ENCODE measurements around the gene SCFD2. TPM values are rescaled to one million over a fixed set of nuclear protein-coding genes. Genes with fewer than 3 reads are reported as not detected.
"Not testable (repeated sequence)": the region's sequence is repeated elsewhere in the genome, so short reads cannot be mapped to it uniquely, and the experiment has no call there.

Gene SCFD2
- total RNA-seq, 1 experiment from 2014 or later, result 25.3 TPM

DNA sequence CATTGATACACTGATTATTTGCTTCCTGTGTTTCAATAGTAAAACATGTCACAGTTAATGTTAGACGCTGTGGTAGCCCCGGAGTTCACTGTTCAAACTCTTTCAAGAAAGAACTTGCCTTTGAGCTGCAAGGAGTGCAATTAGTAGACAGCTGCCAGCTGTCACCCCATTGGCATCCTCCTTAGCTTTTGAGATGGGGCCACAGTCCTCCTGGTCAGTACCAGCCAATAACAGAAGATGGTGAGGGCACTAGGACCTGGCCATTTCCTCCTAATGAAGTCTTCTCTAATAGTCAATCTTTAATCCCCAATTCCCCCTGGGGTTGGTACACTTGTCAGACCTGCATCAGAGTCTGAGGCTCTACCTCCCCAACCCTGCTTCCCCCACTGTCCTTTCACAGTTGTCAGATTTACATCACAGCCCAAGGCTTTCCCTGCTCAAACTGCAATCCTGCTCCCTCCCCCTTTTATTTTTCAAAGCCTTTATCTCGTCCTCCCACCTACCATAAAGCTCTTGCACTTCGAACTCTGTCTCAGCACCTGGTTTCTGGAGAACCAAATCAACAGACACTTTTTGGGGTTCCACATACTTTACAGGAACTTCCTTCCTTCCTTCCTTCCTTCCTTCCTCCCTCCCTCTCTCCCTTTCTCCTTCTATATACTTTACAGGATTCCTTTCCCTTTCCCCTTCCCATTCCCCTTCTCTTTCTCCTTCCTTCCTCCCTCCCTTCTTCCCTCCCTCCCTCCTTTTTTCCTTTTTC lies 321.8 kb downstream of the SCFD2 start:
- Histone ChIP-seq H3K36me3 (no peaks in the 10 kb centered on the region), H3K4me3 (no peak overlapping the region), H3K4me1 (peaks cover 16% of the 10 kb centered on the region), H3K27me3 (no peaks in the 10 kb centered on the region), H3K9me3 (replicated peaks) (no peaks in the 10 kb centered on the region), H3K27ac (no peak overlapping the region)
- DNase-seq, result peak; percentile 38 to 69

DNA sequence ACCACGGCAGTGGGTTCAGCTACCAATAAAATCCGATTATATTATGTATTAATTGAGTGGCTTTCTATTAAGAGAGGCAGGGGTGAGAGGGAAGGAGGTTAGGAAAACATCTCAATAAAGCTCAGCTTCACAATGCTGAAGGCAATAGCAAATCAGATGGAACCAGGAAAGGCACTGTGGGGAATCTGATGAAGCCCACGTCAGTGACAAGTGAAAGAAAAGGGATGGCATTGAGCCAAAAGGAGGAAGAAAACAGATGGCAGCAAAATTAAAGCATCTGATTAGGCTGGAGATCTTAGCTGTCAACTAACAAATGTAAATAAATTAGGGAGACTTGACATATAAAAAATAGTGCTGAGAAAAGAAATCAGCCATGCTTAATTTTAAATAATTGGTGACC lies 322.8 kb downstream of the SCFD2 start:
- Histone ChIP-seq H3K4me1 (peaks cover 16% of the 10 kb centered on the region), H3K27me3 (no peaks in the 10 kb centered on the region), H3K4me3 (no peak overlapping the region), H3K36me3 (no peaks in the 10 kb centered on the region), H3K9me3 (replicated peaks) (no peaks in the 10 kb centered on the region), H3K27ac (no peak overlapping the region)
- DNase-seq, result peak in 1 of 2 experiments; percentile 55

DNA sequence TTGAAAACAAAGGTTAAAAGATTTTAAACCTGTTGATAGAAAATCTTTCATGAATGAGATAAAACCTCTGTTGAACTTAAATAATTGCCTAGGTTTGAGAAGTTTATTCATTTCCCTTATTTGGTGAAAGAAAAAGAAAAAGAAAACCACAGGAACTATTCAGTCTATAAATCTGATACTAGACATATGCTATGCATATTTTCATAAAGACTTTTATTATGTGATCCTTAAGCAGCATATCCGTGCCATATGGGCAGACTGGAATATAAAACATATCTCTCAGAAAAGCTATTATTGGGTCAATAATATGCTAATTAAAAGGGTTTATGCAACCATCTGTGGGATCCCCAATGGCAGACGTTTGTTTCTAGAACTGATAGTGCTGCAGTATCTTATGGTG lies 325.0 kb downstream of the SCFD2 start:
- Histone ChIP-seq H3K4me3 (no peak overlapping the region), H3K9me3 (replicated peaks) (no peaks in the 10 kb centered on the region), H3K27ac (no peak overlapping the region), H3K4me1 (peaks cover 16% of the 10 kb centered on the region), H3K27me3 (no peaks in the 10 kb centered on the region), H3K36me3 (no peaks in the 10 kb centered on the region)
- DNase-seq, result no peak

DNA sequence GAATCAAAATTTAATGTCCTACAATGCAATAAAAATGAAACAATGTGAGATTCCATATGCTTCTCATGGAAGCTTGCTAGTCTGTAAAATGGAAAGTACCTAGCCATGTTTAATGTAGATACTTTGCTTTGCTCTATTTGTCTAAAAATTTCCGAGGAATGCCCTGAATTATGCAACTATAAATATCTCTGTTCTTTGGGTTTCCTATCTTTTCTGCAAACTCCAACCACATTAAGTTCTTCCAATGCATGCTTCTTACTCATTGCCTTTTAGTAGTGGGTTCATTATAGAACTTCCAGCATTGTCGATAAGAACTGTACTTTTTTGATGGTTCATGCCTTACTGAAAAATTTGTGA lies 325.4 kb downstream of the SCFD2 start:
- peaks cover 16% of the 10 kb centered on the region for H3K4me1 ChIP-seq
- DNase-seq, result no peak
- no peaks in the 10 kb centered on the region for H3K27me3 ChIP-seq
- no peaks in the 10 kb centered on the region for H3K36me3 ChIP-seq
- H3K27ac ChIP-seq, result no peak overlapping the region
- H3K4me3 ChIP-seq, result no peak overlapping the region
- H3K9me3 ChIP-seq (replicated peaks), result no peaks in the 10 kb centered on the region

DNA sequence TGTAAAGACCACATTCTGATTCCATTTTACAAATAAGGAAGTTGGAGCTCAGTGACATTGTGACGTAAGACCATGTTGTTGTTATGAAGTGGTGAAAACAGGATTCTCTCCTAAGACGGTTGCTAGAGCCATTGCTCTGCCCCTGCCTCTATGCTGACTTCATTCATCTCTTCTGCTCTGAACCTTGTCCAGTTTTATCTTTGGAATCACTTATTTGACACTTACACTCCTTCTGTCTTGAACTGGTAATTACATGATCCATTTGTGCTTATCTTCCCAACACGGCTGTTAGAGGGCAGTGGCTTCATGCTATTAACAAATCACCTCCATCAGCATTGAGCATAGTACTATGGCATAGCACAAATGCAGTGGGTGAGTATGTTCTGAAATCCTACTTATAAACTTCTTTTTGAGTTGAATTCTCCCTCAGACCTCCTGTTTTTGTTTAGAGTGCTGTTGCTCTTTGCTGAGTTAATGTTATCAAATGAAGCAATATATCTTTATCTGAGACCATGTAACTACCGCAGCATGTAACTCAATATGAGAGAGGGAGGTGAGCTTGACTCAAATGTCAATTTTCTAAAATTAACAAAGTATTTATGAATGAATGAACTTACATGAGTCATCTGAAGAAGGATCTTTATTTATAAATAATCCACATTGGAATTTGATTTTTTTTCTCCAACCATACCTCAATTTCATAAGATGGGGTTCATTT lies 326.0 kb downstream of the SCFD2 start:
- H3K27ac ChIP-seq, result no peak overlapping the region

DNA sequence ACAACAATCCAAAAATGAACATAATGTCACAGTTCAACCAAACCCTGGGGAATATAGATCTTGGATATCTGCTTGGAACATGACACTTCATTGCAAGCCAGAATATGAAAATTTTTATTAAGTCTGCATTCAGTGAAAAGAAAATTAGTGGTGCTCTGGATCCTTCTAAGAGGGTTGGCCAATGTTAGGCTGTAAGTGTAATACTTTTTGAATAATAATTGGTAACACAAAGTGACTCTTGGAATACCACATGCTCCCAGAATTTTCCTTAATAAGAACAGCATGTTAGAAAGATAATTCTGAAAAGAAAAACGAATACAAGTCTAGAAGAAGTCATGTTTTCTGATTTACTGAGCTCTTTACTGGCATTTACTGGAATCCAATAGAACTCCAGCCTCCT lies 328.0 kb downstream of the SCFD2 start:
- Histone ChIP-seq H3K27me3 (no peaks in the 10 kb centered on the region), H3K9me3 (replicated peaks) (no peaks in the 10 kb centered on the region; the same call in none of the 2 replicates), H3K4me1 (peaks cover under 1% of the 10 kb centered on the region), H3K4me3 (no peak overlapping the region), H3K36me3 (no peaks in the 10 kb centered on the region), H3K27ac (no peak overlapping the region)
- DNase-seq, result no peak

More for the DNA sequence above, 326.0 kb downstream of the SCFD2 start:
- H3K4me1 ChIP-seq, result peaks cover 16% of the 10 kb centered on the region
- H3K4me3 ChIP-seq, result no peak overlapping the region
- H3K9me3 ChIP-seq (replicated peaks), result no peaks in the 10 kb centered on the region
- H3K27me3 ChIP-seq, result no peaks in the 10 kb centered on the region
- H3K36me3 ChIP-seq, result no peaks in the 10 kb centered on the region
- DNase-seq, result no peak

DNA sequence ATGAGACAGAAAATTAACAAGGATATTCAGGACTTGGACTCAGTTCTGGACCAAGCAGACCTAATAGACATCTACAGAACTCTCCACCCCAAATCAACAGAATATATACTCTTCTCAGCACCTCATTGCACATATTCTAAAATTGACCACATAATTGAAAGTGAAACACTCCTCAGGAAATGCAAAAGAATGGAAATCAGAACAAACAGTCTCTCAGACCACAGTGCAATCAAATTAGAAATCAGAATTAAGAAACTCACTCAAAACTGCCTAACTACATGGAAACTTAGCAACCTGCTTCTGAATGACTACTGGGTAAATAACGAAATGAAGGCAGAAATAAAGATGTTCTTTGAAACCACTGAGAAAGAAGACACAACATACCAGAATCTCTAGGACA lies 333.0 kb downstream of the SCFD2 start:
- DNase-seq, result not testable (repeated sequence)

DNA sequence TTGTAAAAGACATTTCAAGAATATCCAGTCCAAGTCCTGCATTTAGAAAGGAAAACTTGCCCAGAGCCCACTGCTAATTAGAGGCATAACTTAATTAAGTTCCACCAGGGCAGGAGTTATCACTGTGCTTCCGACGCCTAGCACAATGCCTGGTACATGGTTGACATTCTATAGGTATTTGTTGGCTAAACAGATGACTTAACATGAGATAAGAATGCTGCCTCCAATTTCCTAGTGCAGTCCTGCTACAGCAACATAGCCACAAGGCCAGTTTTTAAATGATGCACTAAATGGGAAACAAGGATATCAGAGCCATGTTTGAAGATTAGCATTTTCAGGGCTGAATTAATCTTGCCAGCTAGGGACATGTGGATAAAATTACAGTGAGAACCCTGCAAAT lies 339.6 kb downstream of the SCFD2 start:
- no peaks in the 10 kb centered on the region for H3K36me3 ChIP-seq
- no peak for DNase-seq
- no peaks in the 10 kb centered on the region for H3K4me1 ChIP-seq
- no peak overlapping the region for H3K27ac ChIP-seq
- peaks cover 2% of the 10 kb centered on the region; the same call in 1 of the 2 replicates for H3K9me3 ChIP-seq (replicated peaks)
- H3K27me3 ChIP-seq, result no peaks in the 10 kb centered on the region
- no peak overlapping the region for H3K4me3 ChIP-seq

More for the DNA sequence above, 333.0 kb downstream of the SCFD2 start:
- H3K4me1 ChIP-seq; H3K27ac ChIP-seq; H3K27me3 ChIP-seq; H3K4me3 ChIP-seq; H3K36me3 ChIP-seq; H3K9me3 ChIP-seq (replicated peaks): not testable (repeated sequence)

DNA sequence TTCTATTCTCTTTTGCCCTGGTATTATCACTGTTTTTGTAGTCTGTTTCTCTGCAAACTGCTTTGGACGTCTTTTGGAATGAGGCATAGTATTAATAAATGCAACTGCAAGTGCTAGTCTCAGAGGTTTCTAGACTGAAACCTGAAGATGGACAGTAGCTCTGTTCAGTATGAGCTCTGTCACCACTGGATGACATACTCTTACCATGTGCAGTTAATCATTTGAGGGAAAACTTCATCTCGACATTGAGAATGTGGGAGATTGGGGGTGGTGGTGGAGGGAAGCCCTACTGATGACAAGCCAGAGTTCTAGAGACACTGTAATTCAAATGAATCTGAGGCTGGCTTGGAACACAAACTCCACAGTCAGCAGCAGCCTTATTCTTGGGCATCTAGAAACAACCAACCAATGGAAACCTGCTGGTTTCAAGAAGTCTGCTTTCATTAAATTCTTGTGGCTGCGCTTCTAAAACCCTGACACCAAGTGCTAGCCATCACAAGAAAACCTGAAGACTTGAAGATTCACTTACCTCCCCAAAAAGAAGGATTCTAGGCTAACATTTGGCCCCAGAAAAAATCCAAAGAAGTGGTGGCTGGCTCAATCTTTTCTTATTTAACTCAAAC lies 342.1 kb downstream of the SCFD2 start:
- no peaks in the 10 kb centered on the region for H3K9me3 ChIP-seq (replicated peaks)
- no peaks in the 10 kb centered on the region for H3K27me3 ChIP-seq
- no peak overlapping the region for H3K4me3 ChIP-seq
- H3K36me3 ChIP-seq, result no peaks in the 10 kb centered on the region
- no peak for DNase-seq
- no peak overlapping the region for H3K27ac ChIP-seq
- peaks cover 4% of the 10 kb centered on the region; the same call in 1 of the 2 replicates for H3K4me1 ChIP-seq

DNA sequence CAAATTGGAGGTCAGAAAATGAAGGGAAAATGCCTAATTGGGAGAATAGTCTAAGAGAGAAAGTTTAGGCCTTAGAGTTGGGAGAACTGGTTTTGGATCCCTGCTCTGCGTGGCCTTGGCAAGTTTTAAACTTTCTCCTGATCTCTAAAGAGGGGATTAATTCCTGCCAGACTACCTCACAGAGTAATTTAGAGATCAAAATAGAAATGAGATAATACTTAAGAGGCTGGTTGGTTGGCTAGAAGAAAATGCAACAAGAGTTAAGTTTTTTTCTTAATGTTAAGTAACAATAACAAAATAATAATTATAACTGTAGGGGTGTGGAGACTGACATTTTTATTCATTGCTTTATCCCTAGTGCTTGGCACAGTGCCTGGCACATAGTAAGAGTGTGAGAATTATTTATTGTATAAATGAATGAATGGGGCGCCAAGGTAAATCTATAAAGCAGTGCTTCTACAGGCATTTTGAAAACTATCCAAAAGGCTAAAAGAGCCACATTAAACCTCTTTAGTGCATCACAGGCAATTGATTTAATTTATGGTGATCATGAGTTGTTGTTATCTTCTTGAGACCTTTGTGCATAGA lies 343.3 kb downstream of the SCFD2 start:
- Histone ChIP-seq H3K27me3 (no peaks in the 10 kb centered on the region), H3K27ac (no peak overlapping the region), H3K4me1 (peaks cover 4% of the 10 kb centered on the region; the same call in 1 of the 2 replicates), H3K4me3 (no peak overlapping the region), H3K9me3 (replicated peaks) (no peaks in the 10 kb centered on the region), H3K36me3 (no peaks in the 10 kb centered on the region)
- DNase-seq, result no peak

DNA sequence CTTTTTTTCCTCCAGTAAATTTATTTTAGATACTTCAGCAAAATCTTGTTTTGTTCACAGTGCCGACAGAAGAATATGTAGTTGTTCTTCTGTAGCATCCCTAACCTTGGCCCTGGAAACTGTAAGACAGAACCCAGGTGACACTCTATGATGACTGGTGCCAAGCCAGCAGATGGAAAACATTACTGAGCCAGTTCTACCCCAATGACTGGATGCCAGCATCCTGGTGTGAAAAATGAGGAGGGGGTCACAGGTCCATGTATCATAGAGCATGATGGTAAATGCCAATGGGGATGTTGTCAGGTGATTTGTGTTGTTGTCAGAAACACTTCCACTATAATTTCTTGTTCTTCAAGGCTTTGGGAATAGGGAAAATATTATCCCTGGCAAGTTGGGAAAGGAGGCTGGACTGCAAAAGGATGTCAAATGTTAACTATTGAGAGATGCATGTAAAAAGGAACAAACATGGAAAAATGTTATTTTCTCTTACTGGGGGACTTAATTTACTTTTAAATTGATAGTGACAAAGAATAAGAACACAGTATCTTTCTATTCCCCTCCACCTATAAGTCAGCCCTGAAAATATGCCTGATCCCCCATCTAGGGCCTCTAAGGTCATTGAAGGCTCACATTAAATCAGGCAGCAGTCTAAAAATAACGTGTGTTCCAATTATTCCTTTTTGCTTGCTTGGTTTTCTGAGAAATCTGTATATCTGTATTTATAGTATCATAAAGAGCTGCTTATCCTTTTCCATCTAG lies 343.9 kb downstream of the SCFD2 start:
- peaks cover 4% of the 10 kb centered on the region; the same call in 1 of the 2 replicates for H3K4me1 ChIP-seq
- no peaks in the 10 kb centered on the region for H3K36me3 ChIP-seq
- H3K9me3 ChIP-seq (replicated peaks), result no peaks in the 10 kb centered on the region
- H3K4me3 ChIP-seq, result no peak overlapping the region
- H3K27me3 ChIP-seq, result no peaks in the 10 kb centered on the region
- no peak for DNase-seq
- no peak overlapping the region for H3K27ac ChIP-seq

DNA sequence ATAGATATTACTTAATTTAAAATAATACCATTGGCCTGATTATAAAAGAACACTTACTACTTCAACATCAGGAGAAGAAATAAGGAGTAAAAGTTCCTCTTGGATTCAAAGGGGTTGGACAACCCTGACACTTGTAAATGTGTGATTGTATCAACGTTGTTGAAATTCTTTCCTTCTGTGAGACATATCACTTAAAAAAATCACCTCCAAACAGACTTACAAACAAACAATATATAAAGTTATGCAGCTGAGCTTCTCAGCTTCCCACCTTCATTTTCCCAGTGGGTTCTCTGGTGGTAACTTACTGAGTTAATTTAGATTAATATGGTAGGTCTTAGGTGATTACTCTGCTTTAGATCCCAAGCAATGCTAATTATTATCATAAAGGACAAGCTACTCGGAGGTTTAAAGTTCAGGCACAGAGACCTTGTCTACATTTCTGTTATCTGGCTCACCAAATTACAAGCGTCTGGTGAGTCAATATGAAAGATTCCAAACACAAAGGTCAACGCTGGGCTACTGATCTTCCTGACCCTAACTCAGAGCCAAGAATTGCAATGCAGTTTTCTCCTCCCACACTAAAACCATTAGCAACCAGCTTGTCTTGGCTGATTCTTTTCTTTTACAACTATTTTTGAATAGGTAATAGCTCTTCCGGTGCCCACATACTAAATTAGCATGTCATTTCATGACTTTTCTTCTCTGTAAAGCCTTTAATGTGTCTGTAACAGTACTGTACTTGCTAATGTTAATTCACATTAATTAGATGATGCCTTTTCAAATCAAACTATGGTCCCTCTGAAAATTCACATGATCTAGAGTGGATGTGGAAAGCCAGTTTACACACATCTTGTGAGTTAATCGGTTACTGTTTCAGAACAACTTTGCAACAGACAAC lies 346.1 kb downstream of the SCFD2 start:
- H3K27ac ChIP-seq, result no peak overlapping the region
- DNase-seq, result no peak
- no peaks in the 10 kb centered on the region for H3K27me3 ChIP-seq
- H3K4me3 ChIP-seq, result no peak overlapping the region
- H3K36me3 ChIP-seq, result no peaks in the 10 kb centered on the region
- peaks cover 17% of the 10 kb centered on the region for H3K4me1 ChIP-seq
- no peaks in the 10 kb centered on the region for H3K9me3 ChIP-seq (replicated peaks)

DNA sequence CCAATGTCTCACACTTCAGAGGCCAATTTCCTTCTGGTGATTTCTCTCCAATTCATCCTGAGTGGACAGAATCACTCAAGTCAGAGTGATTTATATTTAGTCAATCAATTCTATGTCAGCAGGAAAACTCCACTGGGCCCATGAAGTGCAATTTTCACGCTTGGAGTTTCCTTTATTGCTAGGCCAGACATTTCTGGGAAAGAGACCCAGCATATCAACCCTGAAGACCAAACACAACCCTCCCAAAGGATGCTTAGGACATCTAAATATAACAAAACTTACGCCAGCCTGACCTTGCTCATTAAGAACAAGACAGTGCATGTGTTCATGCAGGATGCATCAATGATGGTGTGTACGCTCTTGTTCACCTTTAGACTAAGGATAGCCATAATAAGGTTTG lies 347.4 kb downstream of the SCFD2 start:
- no peaks in the 10 kb centered on the region for H3K36me3 ChIP-seq
- no peak overlapping the region for H3K4me3 ChIP-seq
- no peaks in the 10 kb centered on the region for H3K9me3 ChIP-seq (replicated peaks)
- DNase-seq, result no peak
- no peak overlapping the region for H3K27ac ChIP-seq
- H3K4me1 ChIP-seq, result peaks cover 30% of the 10 kb centered on the region
- no peaks in the 10 kb centered on the region for H3K27me3 ChIP-seq

Data from SJCRH30 (cell line).